Endothelial cell of umbilical vein (primary cell): ENCODE results near the gene ARL3. TPM values are rescaled to one million over a fixed set of nuclear protein-coding genes. Genes with fewer than 3 reads are reported as not detected.
A peak's percentile ranks its signal among the peaks of the same experiment; 100 is the strongest.

Source experiments
- BruUV-seq: library from RNA; stranded (reverse); fragments of 400-500 nt; replicated peaks from 2 replicates; lab custom pipeline; 2021; lab: Mats Ljungman, UMichigan
- CTCF ChIA-PET: fragments of 300-600, 350-600 bp; sonication (Branson Sonifier 250); formaldehyde crosslinking; loops from one replicate; lab custom pipeline; 2021; ENCODE audit warnings: antibody characterized with exemption, inconsistent platforms; lab: Charles Lee
- POLR2A ChIA-PET: fragments of 300-600, 350-600 bp; sonication (Branson Sonifier 250); formaldehyde crosslinking; loops from one replicate; lab custom pipeline; 2021; ENCODE audit warnings: antibody characterized with exemption, inconsistent platforms; lab: Charles Lee
- DNase-seq: peaks from one replicate; pipeline ENCODE4 v3.0.0-alpha.2; 2011; ENCODE audit warnings: low read depth, low spot score
- FAIRE-seq: peaks from 2 replicates; lab custom pipeline; 2011; peaks lifted over from hg19 to GRCh38; lab: Jason Lieb, UNC
- H2AFZ ChIP-seq: 2 replicates; pipeline ENCODE4 v1.6.0; 2012; ENCODE audit warnings: low read depth, low read length, control low read depth, inconsistent platforms
- H3K27ac ChIP-seq: 2 replicates; pipeline ENCODE4 v1.5.1; 2011; ENCODE audit warnings: low read depth, mild to moderate bottlenecking, control low read depth, low read length, moderate library complexity; ENCODE audit not compliant: insufficient read depth
- H3K27me3 ChIP-seq, 2 experiments: 2 replicates each; pipeline versions ENCODE4 v1.6.0 to v1.6.1; 2011; ENCODE audit warnings: low read length in 2 of 2, mixed read lengths in 1 of 2; ENCODE audit not compliant: control insufficient read depth in 2 of 2, insufficient read depth in 2 of 2
- H3K36me3 ChIP-seq, 2 experiments: 2 replicates in 1 of 2; 3 replicates in 1 of 2; pipeline ENCODE4 v1.5.1; 2011; ENCODE audit warnings: low read length in 2 of 2, mild to moderate bottlenecking in 1 of 2, moderate library complexity in 1 of 2; ENCODE audit not compliant: control insufficient read depth in 2 of 2, insufficient read depth in 2 of 2; ENCODE audit errors: extremely low read depth in 1 of 2
- H3K4me1 ChIP-seq: 3 replicates; pipeline ENCODE4 v1.5.1; 2011; ENCODE audit warnings: mild to moderate bottlenecking, low read length; ENCODE audit not compliant: control insufficient read depth, insufficient read depth; ENCODE audit errors: extremely low read depth
- H3K4me2 ChIP-seq: 2 replicates; pipeline ENCODE4 v1.6.1; 2011; ENCODE audit warnings: low read length, control low read depth, mixed read lengths; ENCODE audit not compliant: insufficient read depth
- H3K4me3 ChIP-seq, 3 experiments: fragments of 200-600 bp in 1 of 3; sonication (generic), shearing (Covaris generic) in 1 of 3; replicated peaks in 1 of 3; 2 replicates each; pipeline ENCODE4 v1.5.1; 2011 to 2016; ENCODE audit warnings: control low read depth in 3 of 3, low read length in 3 of 3, mild to moderate bottlenecking in 2 of 3, inconsistent platforms in 1 of 3, low read depth in 1 of 3, moderate library complexity in 1 of 3; ENCODE audit not compliant: insufficient read depth in 1 of 3
- H3K79me2 ChIP-seq: 2 replicates; pipeline ENCODE4 v1.6.0; 2012; ENCODE audit warnings: low read length, inconsistent platforms; ENCODE audit not compliant: control insufficient read depth, insufficient read depth
- H3K9ac ChIP-seq: replicated peaks from 2 replicates; pipeline ENCODE3; 2011; ENCODE audit warnings: low read length, control low read depth; ENCODE audit not compliant: insufficient read depth; ENCODE audit errors: extremely low read depth
- H3K9me1 ChIP-seq: replicated peaks from 3 replicates; pipeline ENCODE4 v1.6.0; 2011; ENCODE audit warnings: mild to moderate bottlenecking, low read length; ENCODE audit not compliant: control insufficient read depth, insufficient read depth; ENCODE audit errors: extremely low read depth
- H3K9me3 ChIP-seq: replicated peaks from 2 replicates; pipeline ENCODE4 v1.5.1; 2012; ENCODE audit warnings: low read length, inconsistent platforms; ENCODE audit not compliant: control insufficient read depth, insufficient read depth
- H4K20me1 ChIP-seq: replicated peaks from 2 replicates; pipeline ENCODE3; 2011; ENCODE audit warnings: mild to moderate bottlenecking, low read length; ENCODE audit not compliant: control insufficient read depth, insufficient read depth; ENCODE audit errors: extremely low read depth
- EZH2 ChIP-seq: IDR thresholded peaks from 2 replicates; pipeline ENCODE4 v1.6.1; 2012; ENCODE audit warnings: borderline replicate concordance, low read depth, mild to moderate bottlenecking, moderate library complexity, low read length, inconsistent platforms; ENCODE audit not compliant: severe bottlenecking
- FOS ChIP-seq: IDR thresholded peaks from 2 replicates; pipeline ENCODE4 v1.6.1; 2011; ENCODE audit warnings: mild to moderate bottlenecking, low read length, moderate library complexity, borderline replicate concordance; ENCODE audit not compliant: insufficient read depth
- GATA2 ChIP-seq: IDR thresholded peaks from 2 replicates; pipeline ENCODE4 v1.7.0; 2011; ENCODE audit warnings: low read depth, mild to moderate bottlenecking, moderate library complexity, mixed read lengths, low read length; ENCODE audit not compliant: insufficient read length, insufficient read depth
- JUN ChIP-seq: IDR thresholded peaks from 2 replicates; pipeline ENCODE4 v1.6.1; 2011; ENCODE audit warnings: borderline replicate concordance, low read depth; ENCODE audit not compliant: insufficient read length, insufficient read depth
- MAX ChIP-seq: IDR thresholded peaks from 2 replicates; pipeline ENCODE4 v1.6.1; 2011; ENCODE audit not compliant: insufficient read depth, insufficient read length
- MYC ChIP-seq: IDR thresholded peaks from one replicate; pipeline ENCODE4 v1.6.1; 2011; ENCODE audit warnings: mild to moderate bottlenecking, low read depth, low read length
- POLR2A ChIP-seq: IDR thresholded peaks from 2 replicates; pipeline ENCODE4 v1.6.1; 2012; ENCODE audit warnings: low read depth, mild to moderate bottlenecking, control low read depth, low read length
- POLR2AphosphoS5 ChIP-seq: IDR thresholded peaks from 2 replicates; pipeline ENCODE4 v1.6.1; 2012; ENCODE audit warnings: low read depth, mild to moderate bottlenecking, control low read depth, low read length, moderate library complexity; ENCODE audit not compliant: insufficient read depth
- dilution Hi-C: fragments of 300-500 bp; cut with MboI; formaldehyde crosslinking; loops from one replicate; pipeline ENCODE4 v1.15.0; 2019; ENCODE audit warnings: low sequenced_read_pairs; ENCODE audit not compliant: extremely low pct_ligation_motif_present
- intact Hi-C: fragments of 100-400 bp; cut with micrococcal nuclease; formaldehyde crosslinking; loops from one replicate; pipeline ENCODE4 v1.10.0; 2022
- polyA plus RNA-seq, 4 experiments: library from polyadenylated mRNA; depleted of rRNA in 3 of 4; stranded (reverse) in 3 of 4; unstranded in 1 of 4; fragments of >200 nt; gene quantifications; 2 replicates each; pipeline versions ENCODE4 v1.2.1 to v1.2.3, GENCODE V29; 2011 to 2012; ENCODE audit warnings: missing spikeins in 1 of 4
- total RNA-seq: library from RNA; stranded (reverse); gene quantifications from 2 replicates; pipeline ENCODE4 v1.2.3, GENCODE V29; 2021

Gene ARL3
- total and polyA plus RNA-seq, 2 donors (not counting 3 experiments of a cell fraction or from before 2014, with no cell fraction given): 6.6 to 11.0 TPM

DNA sequence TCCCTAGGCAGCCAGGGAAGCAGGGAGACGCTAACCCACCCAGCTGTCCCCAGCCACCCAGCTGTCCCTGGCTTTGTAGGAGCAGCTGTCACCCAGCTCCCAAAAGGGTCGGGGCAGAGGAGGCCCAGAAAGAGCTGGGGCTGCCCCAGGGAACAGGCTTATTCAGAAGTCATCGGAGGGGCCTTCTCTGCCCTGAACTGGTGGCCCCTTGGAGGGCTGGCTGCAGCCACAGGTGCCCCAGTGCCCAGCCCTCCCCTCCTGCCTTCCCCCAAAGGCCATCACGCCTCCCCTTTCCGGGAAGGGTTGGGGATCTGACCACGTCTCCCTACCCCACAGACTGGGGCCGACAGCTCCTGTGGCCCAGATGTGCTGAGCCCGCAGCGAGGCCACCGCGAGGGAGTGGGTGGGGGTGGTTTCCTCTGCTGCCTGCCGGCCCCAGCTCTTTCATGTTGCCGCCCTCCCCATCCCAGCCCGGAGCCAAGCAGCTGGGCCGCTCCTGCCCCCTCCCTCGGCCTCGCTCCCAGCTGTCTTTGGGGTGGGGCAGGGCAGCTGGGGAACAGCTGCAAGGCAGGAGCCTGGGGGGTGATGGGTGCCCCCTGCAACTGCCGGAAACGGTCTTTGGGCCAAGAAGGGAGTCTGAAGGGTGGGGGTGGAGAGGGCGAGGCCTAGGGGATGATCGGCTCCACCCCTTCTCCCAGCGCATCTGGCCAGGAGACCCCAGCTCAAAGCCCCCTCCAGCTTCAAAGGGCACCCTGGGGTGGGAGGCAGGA, 53.1 kb downstream of the ARL3 start:
- Histone ChIP-seq H3K9me1 (no peaks in the 10 kb centered on the region), H3K27ac (no peak overlapping the region), H3K36me3 (peaks cover 7 to 12% of the 10 kb centered on the region in 2 experiments), H3K4me2 (no peak overlapping the region), H3K4me1 (peaks cover 18% of the 10 kb centered on the region), H3K9me3 (no peaks in the 10 kb centered on the region), H2AFZ (no peak overlapping the region), H3K27me3 (no peaks in the 10 kb centered on the region), H3K9ac (no peak overlapping the region), H4K20me1 (no peaks in the 10 kb centered on the region), H3K4me3 (no peak overlapping the region), H3K79me2 (peaks cover 3% of the 10 kb centered on the region)
- FAIRE-seq (no peak), DNase-seq (no peak)
- CTCF ChIA-PET: interaction anchor here (0.9 to 2.1 kb wide), 8 partner anchors 9 to 158 kb away, joined by 3 to 14 read pairs (median 4); partner anchors contain the start of gene ACTR1A
- POLR2A ChIA-PET: interaction anchor here (1.3 kb wide), 1 partner anchor 159 kb away, joined by 3 read pairs; the partner anchor contains the start of gene ACTR1A
- intact Hi-C loops (no loop called here), dilution Hi-C loops (no loop called here)
- BruUV-seq: no TSS peak
- TF ChIP-seq EZH2 (no peak), FOS (no peak), MAX (no peak), POLR2AphosphoS5 (peak; percentile 52)

- DNase-seq: no peak
- Histone ChIP-seq H3K36me3 (peaks cover 14 to 27% of the 10 kb centered on the region in 2 experiments), H3K4me2 (no peak overlapping the region), H3K27me3 (no peaks in the 10 kb centered on the region), H3K27ac (no peak overlapping the region), H3K9me1 (no peaks in the 10 kb centered on the region), H3K79me2 (peaks cover 17% of the 10 kb centered on the region), H3K9me3 (no peaks in the 10 kb centered on the region), H4K20me1 (no peaks in the 10 kb centered on the region), H2AFZ (no peak overlapping the region), H3K9ac (no peak overlapping the region), H3K4me3 (no peak overlapping the region), H3K4me1 (peaks cover 18% of the 10 kb centered on the region)
- FAIRE-seq: no peak
- intact Hi-C loops (no loop called here), dilution Hi-C loops (no loop called here)
- CTCF ChIA-PET: interaction anchor here (1.0 to 1.5 kb wide), 4 partner anchors 11 to 26 kb away, joined by 3 to 5 read pairs (median 3); no protein-coding TSS in a partner anchor
- no TSS peak for BruUV-seq
- POLR2A ChIA-PET: interaction anchor here (0.7 kb wide), 2 partner anchors 238 to 526 kb away, joined by 3 to 11 read pairs; partner anchors contain the start of gene FBXL15
- TF ChIP-seq POLR2AphosphoS5 (no peak), EZH2 (no peak), MYC (no peak), JUN (no peak), FOS (no peak), POLR2A (no peak), GATA2 (no peak)
Observed at GRCh38 chr10:102658802-102659201, 55.4 kb downstream of the ARL3 start.
